SK-N-SH treated with all-trans-retinoic acid at 6 μM for 48 hours (cell line): ENCODE data around the gene ECI1.

Source experiments
- ATAC-seq: fragments of 200-7000 bp; cut with Tn5 transposase; 3 replicates; pipeline ENCODE4 v1.9.1; 2020; ENCODE audit warnings: mild to moderate bottlenecking, moderate library complexity
- ARNTL ChIP-seq: fragments of 450-650 bp; formaldehyde crosslinking; IDR thresholded peaks from 2 replicates; pipeline ENCODE4 v1.5.0; 2020; ENCODE audit warnings: low read depth, mild to moderate bottlenecking, moderate library complexity, borderline replicate concordance
- BACH2 ChIP-seq: fragments of 250-450 bp; sonication (Bioruptor Pico); IDR thresholded peaks from 2 replicates; pipeline ENCODE4 v1.9.0; 2021; ENCODE audit warnings: mild to moderate bottlenecking, borderline replicate concordance
- CSDC2 ChIP-seq: fragments of 250-450 bp; sonication (Bioruptor Pico); IDR thresholded peaks from 2 replicates; pipeline ENCODE4 v1.5.0; 2020; ENCODE audit warnings: mild to moderate bottlenecking, moderate library complexity
- GLIS3 ChIP-seq: fragments of 250-450 bp; sonication (Bioruptor Pico); IDR thresholded peaks from 2 replicates; pipeline ENCODE4 v1.5.0; 2020; ENCODE audit warnings: mild to moderate bottlenecking, moderate library complexity
- ISL1 ChIP-seq: fragments of 250-450 bp; sonication (Bioruptor Pico); IDR thresholded peaks from 2 replicates; pipeline ENCODE4 v2.1.2; 2022; ENCODE audit warnings: mild to moderate bottlenecking, moderate library complexity
- OSR1 ChIP-seq: fragments of 250-450 bp; sonication (Bioruptor Pico); IDR thresholded peaks from 2 replicates; pipeline ENCODE4 v1.8.0; 2022; ENCODE audit warnings: moderate library complexity, mild to moderate bottlenecking, inconsistent platforms
- PPARA ChIP-seq: fragments of 250-450 bp; sonication (Bioruptor Pico); IDR thresholded peaks from 2 replicates; pipeline ENCODE4 v1.5.0; 2020; ENCODE audit warnings: mild to moderate bottlenecking, borderline replicate concordance
- RARB ChIP-seq: fragments of 250-450 bp; sonication (Bioruptor Pico); IDR thresholded peaks from 2 replicates; pipeline ENCODE4 v1.8.0; 2021; ENCODE audit warnings: mild to moderate bottlenecking, moderate library complexity
- TOX ChIP-seq: fragments of 250-450 bp; sonication (Bioruptor Pico); IDR thresholded peaks from 2 replicates; pipeline ENCODE4 v1.8.0; 2021; ENCODE audit warnings: mild to moderate bottlenecking, moderate library complexity, borderline replicate concordance
- ZC3H10 ChIP-seq: fragments of 250-450 bp; sonication (Bioruptor Pico); IDR thresholded peaks from 2 replicates; pipeline ENCODE4 v1.5.1; 2021; ENCODE audit warnings: mild to moderate bottlenecking, moderate library complexity
- ZFP3 ChIP-seq: fragments of 250-450 bp; sonication (Bioruptor Pico); IDR thresholded peaks from 2 replicates; pipeline ENCODE4 v1.5.0; 2020; ENCODE audit warnings: mild to moderate bottlenecking, moderate library complexity
- ZFP30 ChIP-seq: fragments of 450-650 bp; formaldehyde crosslinking; IDR thresholded peaks from 2 replicates; pipeline ENCODE4 v1.5.0; 2022; ENCODE audit warnings: mild to moderate bottlenecking, moderate library complexity
- ZNF565 ChIP-seq: fragments of 450-650 bp; formaldehyde crosslinking; conservative IDR thresholded peaks from 2 replicates; pipeline ENCODE4 v1.5.0; 2020; ENCODE audit warnings: low read depth, mild to moderate bottlenecking, moderate library complexity
- ZNF70 ChIP-seq: fragments of 450-650 bp; formaldehyde crosslinking; IDR thresholded peaks from 2 replicates; pipeline ENCODE4 v1.5.0; 2020; ENCODE audit warnings: mild to moderate bottlenecking, moderate library complexity
- ZNF8 ChIP-seq: fragments of 450-650 bp; formaldehyde crosslinking; IDR thresholded peaks from 2 replicates; pipeline ENCODE4 v1.5.0; 2020; ENCODE audit warnings: mild to moderate bottlenecking, moderate library complexity
- TF ChIP-seq, protein P1 (sequence below): fragments of 250-450 bp; sonication (Bioruptor Pico); IDR thresholded peaks from 2 replicates; pipeline ENCODE4 v1.8.0; 2020; ENCODE audit warnings: mild to moderate bottlenecking, moderate library complexity, borderline replicate concordance
- TF ChIP-seq, protein P2 (sequence below): fragments of 250-450 bp; sonication (Bioruptor Pico); IDR thresholded peaks from 2 replicates; pipeline ENCODE4 v1.8.0; 2021; ENCODE audit warnings: low read depth, mild to moderate bottlenecking, moderate library complexity, borderline replicate concordance
- TF ChIP-seq, protein P3 (sequence below): fragments of 250-450 bp; sonication (Bioruptor Pico); IDR thresholded peaks from 2 replicates; pipeline ENCODE4 v1.5.0; 2020; ENCODE audit warnings: mild to moderate bottlenecking, moderate library complexity
- TF ChIP-seq, protein P4 (sequence below): fragments of 250-450 bp; sonication (Bioruptor Pico); IDR thresholded peaks from 2 replicates; pipeline ENCODE4 v1.5.1; 2020; ENCODE audit warnings: low read depth, mild to moderate bottlenecking, moderate library complexity

Gene ECI1

DNA sequence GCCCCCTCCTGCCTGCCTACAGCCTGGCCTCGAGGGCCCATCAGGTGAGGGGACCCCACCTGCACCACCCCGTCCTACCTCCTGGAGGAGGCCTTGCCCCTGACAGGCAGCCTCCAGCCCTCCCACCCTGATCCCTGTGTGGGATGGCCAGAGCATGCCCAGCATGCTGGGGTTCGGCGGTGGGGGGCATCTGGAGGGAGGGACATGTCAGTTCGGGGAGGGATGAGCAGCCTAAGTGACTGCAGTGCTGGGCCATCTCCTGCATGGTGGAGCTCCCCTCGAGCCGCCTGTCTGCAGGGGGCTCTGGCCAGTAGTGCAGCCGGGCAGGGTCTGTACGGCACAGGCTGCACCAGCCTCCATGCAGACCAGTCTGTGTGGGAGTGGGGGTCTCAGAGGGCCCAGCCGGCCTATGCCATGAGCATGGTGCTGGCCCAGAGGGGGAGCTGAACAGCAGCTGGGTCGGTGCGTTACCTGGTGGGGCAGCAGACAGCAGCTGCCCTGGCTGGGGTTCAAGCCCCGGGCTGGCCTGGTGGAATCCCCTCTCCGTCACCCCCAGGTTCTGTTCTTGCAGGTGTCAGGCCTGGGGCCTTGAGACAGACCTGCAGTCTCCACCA, 20.6 kb upstream of the ECI1 start:
- no peak for ATAC-seq
- TF ChIP-seq ISL1 (CRISPR knock-in tag) = no peak
- no peak for TF ChIP-seq ZFP30 (CRISPR knock-in tag)
- TF ChIP-seq OSR1 = no peak
- no peak for TF ChIP-seq GLIS3 (CRISPR knock-in tag)
- TF ChIP-seq, protein P1, sequence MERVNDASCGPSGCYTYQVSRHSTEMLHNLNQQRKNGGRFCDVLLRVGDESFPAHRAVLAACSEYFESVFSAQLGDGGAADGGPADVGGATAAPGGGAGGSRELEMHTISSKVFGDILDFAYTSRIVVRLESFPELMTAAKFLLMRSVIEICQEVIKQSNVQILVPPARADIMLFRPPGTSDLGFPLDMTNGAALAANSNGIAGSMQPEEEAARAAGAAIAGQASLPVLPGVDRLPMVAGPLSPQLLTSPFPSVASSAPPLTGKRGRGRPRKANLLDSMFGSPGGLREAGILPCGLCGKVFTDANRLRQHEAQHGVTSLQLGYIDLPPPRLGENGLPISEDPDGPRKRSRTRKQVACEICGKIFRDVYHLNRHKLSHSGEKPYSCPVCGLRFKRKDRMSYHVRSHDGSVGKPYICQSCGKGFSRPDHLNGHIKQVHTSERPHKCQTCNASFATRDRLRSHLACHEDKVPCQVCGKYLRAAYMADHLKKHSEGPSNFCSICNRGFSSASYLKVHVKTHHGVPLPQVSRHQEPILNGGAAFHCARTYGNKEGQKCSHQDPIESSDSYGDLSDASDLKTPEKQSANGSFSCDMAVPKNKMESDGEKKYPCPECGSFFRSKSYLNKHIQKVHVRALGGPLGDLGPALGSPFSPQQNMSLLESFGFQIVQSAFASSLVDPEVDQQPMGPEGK = no peak
- TF ChIP-seq PPARA (CRISPR knock-in tag) = no peak
- TF ChIP-seq ZC3H10 (CRISPR knock-in tag) = no peak
- TF ChIP-seq ZNF70 = no peak
- no peak for TF ChIP-seq ZNF8
- TF ChIP-seq, protein P2, sequence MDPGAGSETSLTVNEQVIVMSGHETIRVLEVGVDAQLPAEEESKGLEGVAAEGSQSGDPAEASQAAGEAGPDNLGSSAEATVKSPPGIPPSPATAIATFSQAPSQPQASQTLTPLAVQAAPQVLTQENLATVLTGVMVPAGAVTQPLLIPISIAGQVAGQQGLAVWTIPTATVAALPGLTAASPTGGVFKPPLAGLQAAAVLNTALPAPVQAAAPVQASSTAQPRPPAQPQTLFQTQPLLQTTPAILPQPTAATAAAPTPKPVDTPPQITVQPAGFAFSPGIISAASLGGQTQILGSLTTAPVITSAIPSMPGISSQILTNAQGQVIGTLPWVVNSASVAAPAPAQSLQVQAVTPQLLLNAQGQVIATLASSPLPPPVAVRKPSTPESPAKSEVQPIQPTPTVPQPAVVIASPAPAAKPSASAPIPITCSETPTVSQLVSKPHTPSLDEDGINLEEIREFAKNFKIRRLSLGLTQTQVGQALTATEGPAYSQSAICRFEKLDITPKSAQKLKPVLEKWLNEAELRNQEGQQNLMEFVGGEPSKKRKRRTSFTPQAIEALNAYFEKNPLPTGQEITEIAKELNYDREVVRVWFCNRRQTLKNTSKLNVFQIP (CRISPR knock-in tag) = no peak
- TF ChIP-seq, protein P3, sequence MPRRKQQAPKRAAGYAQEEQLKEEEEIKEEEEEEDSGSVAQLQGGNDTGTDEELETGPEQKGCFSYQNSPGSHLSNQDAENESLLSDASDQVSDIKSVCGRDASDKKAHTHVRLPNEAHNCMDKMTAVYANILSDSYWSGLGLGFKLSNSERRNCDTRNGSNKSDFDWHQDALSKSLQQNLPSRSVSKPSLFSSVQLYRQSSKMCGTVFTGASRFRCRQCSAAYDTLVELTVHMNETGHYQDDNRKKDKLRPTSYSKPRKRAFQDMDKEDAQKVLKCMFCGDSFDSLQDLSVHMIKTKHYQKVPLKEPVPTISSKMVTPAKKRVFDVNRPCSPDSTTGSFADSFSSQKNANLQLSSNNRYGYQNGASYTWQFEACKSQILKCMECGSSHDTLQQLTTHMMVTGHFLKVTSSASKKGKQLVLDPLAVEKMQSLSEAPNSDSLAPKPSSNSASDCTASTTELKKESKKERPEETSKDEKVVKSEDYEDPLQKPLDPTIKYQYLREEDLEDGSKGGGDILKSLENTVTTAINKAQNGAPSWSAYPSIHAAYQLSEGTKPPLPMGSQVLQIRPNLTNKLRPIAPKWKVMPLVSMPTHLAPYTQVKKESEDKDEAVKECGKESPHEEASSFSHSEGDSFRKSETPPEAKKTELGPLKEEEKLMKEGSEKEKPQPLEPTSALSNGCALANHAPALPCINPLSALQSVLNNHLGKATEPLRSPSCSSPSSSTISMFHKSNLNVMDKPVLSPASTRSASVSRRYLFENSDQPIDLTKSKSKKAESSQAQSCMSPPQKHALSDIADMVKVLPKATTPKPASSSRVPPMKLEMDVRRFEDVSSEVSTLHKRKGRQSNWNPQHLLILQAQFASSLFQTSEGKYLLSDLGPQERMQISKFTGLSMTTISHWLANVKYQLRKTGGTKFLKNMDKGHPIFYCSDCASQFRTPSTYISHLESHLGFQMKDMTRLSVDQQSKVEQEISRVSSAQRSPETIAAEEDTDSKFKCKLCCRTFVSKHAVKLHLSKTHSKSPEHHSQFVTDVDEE (CRISPR knock-in tag) = no peak
- no peak for TF ChIP-seq BACH2 (CRISPR knock-in tag)
- no peak for TF ChIP-seq RARB (CRISPR knock-in tag)

DNA sequence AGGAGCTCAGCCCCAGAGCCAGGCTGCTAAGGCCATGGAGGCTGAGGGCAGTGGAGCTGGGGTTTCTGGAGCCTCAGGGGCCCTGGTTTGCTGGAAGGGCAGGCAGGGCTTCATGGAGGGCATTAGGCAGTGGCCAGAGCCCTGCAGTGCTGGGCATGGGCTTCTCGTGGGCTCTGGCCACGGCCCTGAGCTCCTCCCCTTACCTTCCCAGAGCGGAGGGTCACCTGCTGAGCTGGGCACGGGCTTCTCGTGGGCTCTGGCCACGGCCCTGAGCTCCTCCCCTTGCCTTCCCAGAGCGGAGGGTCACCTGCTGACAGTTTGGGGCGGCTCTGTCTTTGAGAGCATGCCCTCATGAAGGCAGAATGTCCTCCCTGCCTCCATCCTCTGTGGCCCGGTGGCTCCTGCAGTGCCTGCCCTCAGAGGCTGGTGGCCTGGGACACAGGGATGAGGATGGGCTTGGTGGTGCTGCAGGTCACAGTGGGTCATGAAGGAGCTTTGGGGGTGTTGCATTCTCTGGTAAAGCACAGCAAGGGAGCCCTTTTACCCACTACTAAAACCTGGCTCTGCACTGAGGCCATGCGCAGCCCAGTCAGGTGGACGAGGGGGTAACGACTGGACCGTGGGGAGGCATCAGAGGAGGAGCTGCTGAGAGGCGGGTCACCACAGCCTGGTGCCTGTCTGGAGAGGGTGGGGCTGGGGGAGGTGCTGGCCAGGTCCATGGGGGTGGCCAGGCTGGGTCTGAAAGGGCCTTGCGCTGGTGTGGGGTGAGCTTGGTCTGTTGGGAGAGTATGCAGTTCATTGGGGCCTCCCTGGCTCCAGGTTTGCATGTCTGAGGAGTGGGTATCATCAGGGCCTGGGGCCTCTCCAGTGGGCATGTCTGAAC, 19.4 kb upstream of the ECI1 start:
- TF ChIP-seq PPARA (CRISPR knock-in tag) (no peak), ZFP30 (CRISPR knock-in tag) (no peak), GLIS3 (CRISPR knock-in tag) (no peak), ZNF70 (no peak), ARNTL (no peak), ZNF565 (CRISPR knock-in tag) (no peak), OSR1 (no peak), CSDC2 (CRISPR knock-in tag) (no peak), ZNF8 (no peak), ZFP3 (CRISPR knock-in tag) (no peak), BACH2 (CRISPR knock-in tag) (no peak), ZC3H10 (CRISPR knock-in tag) (no peak), TOX (CRISPR knock-in tag) (no peak), ISL1 (CRISPR knock-in tag) (no peak)
- TF ChIP-seq, protein P3 (CRISPR knock-in tag) = no peak
- TF ChIP-seq, protein P4, sequence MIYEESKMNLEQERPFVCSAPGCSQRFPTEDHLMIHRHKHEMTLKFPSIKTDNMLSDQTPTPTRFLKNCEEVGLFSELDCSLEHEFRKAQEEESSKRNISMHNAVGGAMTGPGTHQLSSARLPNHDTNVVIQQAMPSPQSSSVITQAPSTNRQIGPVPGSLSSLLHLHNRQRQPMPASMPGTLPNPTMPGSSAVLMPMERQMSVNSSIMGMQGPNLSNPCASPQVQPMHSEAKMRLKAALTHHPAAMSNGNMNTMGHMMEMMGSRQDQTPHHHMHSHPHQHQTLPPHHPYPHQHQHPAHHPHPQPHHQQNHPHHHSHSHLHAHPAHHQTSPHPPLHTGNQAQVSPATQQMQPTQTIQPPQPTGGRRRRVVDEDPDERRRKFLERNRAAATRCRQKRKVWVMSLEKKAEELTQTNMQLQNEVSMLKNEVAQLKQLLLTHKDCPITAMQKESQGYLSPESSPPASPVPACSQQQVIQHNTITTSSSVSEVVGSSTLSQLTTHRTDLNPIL (CRISPR knock-in tag) = no peak
- TF ChIP-seq, protein P2 (CRISPR knock-in tag) = no peak
- TF ChIP-seq, protein P1 = no peak
- TF ChIP-seq, all 23 proteins: peak for 0
- no peak for ATAC-seq
